ENCODE results near the gene COL28A1.

The COL28A1 gene

DNA sequence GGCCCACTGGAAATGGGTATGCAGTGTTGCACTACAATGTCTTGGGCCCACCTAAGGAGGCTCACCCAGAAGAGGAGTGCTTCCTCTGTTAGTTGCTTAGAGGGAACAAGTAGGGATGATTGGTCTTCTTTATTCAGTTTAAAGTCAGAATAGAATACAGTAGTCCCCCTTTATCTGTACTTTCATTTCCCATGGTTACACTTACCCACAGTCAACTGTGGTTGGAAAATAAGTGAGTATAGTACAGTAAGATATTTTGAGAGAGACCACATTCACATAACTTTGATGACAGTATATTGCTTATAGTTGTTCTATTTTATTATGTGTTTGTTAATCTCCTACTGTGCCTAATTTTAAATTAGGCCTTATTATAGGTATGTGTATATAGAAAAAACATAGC is 151.4 kb downstream of the COL28A1 start:
- H3K79me2 ChIP-seq (ENCODE audit: low read length), result no peaks in the 10 kb centered on the region
- no peaks in the 10 kb centered on the region for H3K27me3 ChIP-seq (ENCODE audit: low read depth, low read length)
- H3K4me3 ChIP-seq (ENCODE audit: low read length), result no peak overlapping the region
- H3K9ac ChIP-seq (ENCODE audit: low read length), result no peak overlapping the region
- no peaks in the 10 kb centered on the region for H3K9me3 ChIP-seq (ENCODE audit: insufficient read depth, low read length)
- H3K4me1 ChIP-seq (ENCODE audit: low read length), result no peaks in the 10 kb centered on the region
- H3K27ac ChIP-seq (ENCODE audit: low read length), result no peak overlapping the region
- H3K36me3 ChIP-seq (replicated peaks; ENCODE audit: low read depth, low read length), result no peaks in the 10 kb centered on the region
- TF ChIP-seq EZH2phosphoT487 (IDR thresholded peaks at IDR 0.05; ENCODE audit: low read depth), result no peak
- TF ChIP-seq, protein P1, sequence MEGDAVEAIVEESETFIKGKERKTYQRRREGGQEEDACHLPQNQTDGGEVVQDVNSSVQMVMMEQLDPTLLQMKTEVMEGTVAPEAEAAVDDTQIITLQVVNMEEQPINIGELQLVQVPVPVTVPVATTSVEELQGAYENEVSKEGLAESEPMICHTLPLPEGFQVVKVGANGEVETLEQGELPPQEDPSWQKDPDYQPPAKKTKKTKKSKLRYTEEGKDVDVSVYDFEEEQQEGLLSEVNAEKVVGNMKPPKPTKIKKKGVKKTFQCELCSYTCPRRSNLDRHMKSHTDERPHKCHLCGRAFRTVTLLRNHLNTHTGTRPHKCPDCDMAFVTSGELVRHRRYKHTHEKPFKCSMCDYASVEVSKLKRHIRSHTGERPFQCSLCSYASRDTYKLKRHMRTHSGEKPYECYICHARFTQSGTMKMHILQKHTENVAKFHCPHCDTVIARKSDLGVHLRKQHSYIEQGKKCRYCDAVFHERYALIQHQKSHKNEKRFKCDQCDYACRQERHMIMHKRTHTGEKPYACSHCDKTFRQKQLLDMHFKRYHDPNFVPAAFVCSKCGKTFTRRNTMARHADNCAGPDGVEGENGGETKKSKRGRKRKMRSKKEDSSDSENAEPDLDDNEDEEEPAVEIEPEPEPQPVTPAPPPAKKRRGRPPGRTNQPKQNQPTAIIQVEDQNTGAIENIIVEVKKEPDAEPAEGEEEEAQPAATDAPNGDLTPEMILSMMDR (IDR thresholded peaks at IDR 0.05; ENCODE audit: low read depth, low read length), result no peak
- no peak overlapping the region for H2AFZ ChIP-seq (ENCODE audit: low read depth, low read length)
- H4K20me1 ChIP-seq (ENCODE audit: insufficient read depth, low read length), result no peaks in the 10 kb centered on the region
- no peak overlapping the region for H3K4me2 ChIP-seq (ENCODE audit: low read length)

DNA sequence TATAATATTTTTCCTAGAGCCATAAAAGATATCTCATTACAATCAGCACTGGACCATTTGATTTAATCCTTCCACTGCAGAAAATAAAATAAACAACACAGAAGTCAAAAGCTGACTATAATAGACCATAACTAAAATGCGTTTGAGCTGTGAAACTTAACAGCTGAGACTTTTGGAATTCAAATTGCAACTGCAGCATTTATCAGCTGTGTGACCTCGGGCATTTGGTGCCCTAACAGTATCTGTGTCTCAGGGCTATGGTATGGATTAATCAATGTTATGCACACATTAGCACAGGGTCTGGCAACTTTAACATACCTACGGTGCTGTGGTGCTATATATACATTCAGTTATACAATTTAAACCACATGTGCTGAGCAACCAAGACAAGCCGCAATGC is 160.1 kb downstream of the COL28A1 start:
- no peaks in the 10 kb centered on the region for H3K79me2 ChIP-seq (ENCODE audit: low read length)
- H3K4me1 ChIP-seq (ENCODE audit: low read length), result no peaks in the 10 kb centered on the region
- H3K27ac ChIP-seq (ENCODE audit: low read length), result no peak overlapping the region
- TF ChIP-seq, protein P1 (IDR thresholded peaks at IDR 0.05; ENCODE audit: low read depth, low read length), result no peak
- TF ChIP-seq EZH2phosphoT487 (IDR thresholded peaks at IDR 0.05; ENCODE audit: low read depth), result no peak
- no peaks in the 10 kb centered on the region for H3K27me3 ChIP-seq (ENCODE audit: low read depth, low read length)
- H3K4me3 ChIP-seq (ENCODE audit: low read length), result no peak overlapping the region
- H3K9ac ChIP-seq (ENCODE audit: low read length), result no peak overlapping the region
- H3K9me3 ChIP-seq (ENCODE audit: insufficient read depth, low read length), result no peaks in the 10 kb centered on the region
- no peak overlapping the region for H3K4me2 ChIP-seq (ENCODE audit: low read length)
- no peaks in the 10 kb centered on the region for H4K20me1 ChIP-seq (ENCODE audit: insufficient read depth, low read length)
- H3K36me3 ChIP-seq (replicated peaks; ENCODE audit: low read depth, low read length), result no peaks in the 10 kb centered on the region
- H2AFZ ChIP-seq (ENCODE audit: low read depth, low read length), result no peak overlapping the region

- Histone ChIP-seq H3K4me1 (ENCODE audit: low read length) (no peaks in the 10 kb centered on the region), H3K27me3 (ENCODE audit: low read depth, low read length) (no peaks in the 10 kb centered on the region), H2AFZ (ENCODE audit: low read depth, low read length) (no peak overlapping the region), H3K79me2 (ENCODE audit: low read length) (no peaks in the 10 kb centered on the region), H3K36me3 (replicated peaks; ENCODE audit: low read depth, low read length) (no peaks in the 10 kb centered on the region), H3K4me2 (ENCODE audit: low read length) (no peak overlapping the region), H4K20me1 (ENCODE audit: insufficient read depth, low read length) (no peaks in the 10 kb centered on the region), H3K9me3 (ENCODE audit: insufficient read depth, low read length) (no peaks in the 10 kb centered on the region), H3K27ac (ENCODE audit: low read length) (no peak overlapping the region), H3K9ac (ENCODE audit: low read length) (no peak overlapping the region), H3K4me3 (ENCODE audit: low read length) (no peak overlapping the region)
- TF ChIP-seq, protein P1 (IDR thresholded peaks at IDR 0.05; ENCODE audit: low read depth, low read length), result no peak
- TF ChIP-seq EZH2phosphoT487 (IDR thresholded peaks at IDR 0.05; ENCODE audit: low read depth), result no peak
These were observed 165.6 kb downstream of the COL28A1 start for GRCh38 chr7:7370076-7370475.

- no peak overlapping the region for H3K4me2 ChIP-seq (ENCODE audit: low read length)
- no peak overlapping the region for H2AFZ ChIP-seq (ENCODE audit: low read depth, low read length)
- H3K79me2 ChIP-seq (ENCODE audit: low read length), result no peaks in the 10 kb centered on the region
- H4K20me1 ChIP-seq (ENCODE audit: insufficient read depth, low read length), result no peaks in the 10 kb centered on the region
- no peaks in the 10 kb centered on the region for H3K9me3 ChIP-seq (ENCODE audit: insufficient read depth, low read length)
- no peak overlapping the region for H3K27ac ChIP-seq (ENCODE audit: low read length)
- no peak overlapping the region for H3K4me3 ChIP-seq (ENCODE audit: low read length)
- TF ChIP-seq, protein P1 (IDR thresholded peaks at IDR 0.05; ENCODE audit: low read depth, low read length), result no peak
- no peak for TF ChIP-seq EZH2phosphoT487 (IDR thresholded peaks at IDR 0.05; ENCODE audit: low read depth)
- no peaks in the 10 kb centered on the region for H3K27me3 ChIP-seq (ENCODE audit: low read depth, low read length)
- H3K36me3 ChIP-seq (replicated peaks; ENCODE audit: low read depth, low read length), result no peaks in the 10 kb centered on the region
- no peak overlapping the region for H3K9ac ChIP-seq (ENCODE audit: low read length)
- no peaks in the 10 kb centered on the region for H3K4me1 ChIP-seq (ENCODE audit: low read length)
These were observed 166.5 kb downstream of the COL28A1 start for GRCh38 chr7:7369134-7369533.
